GM18505 (cell line): ENCODE results near the gene SPACA4.

Source experiments
- ATAC-seq: cut with Tn5 transposase; IDR thresholded peaks from one replicate; pipeline ENCODE4 v1.9.1; 2021; ENCODE audit not compliant: unreplicated experiment
- POLR2A ChIP-seq: IDR thresholded peaks from 4 replicates; pipeline ENCODE4 v1.6.1; 2011; ENCODE audit warnings: borderline replicate concordance; ENCODE audit not compliant: insufficient read depth, insufficient read length; ENCODE audit errors: extremely low read depth

SPACA4 gene

GRCh38 chr19:48650974-48651682 is 44.6 kb downstream of the SPACA4 start:
- no peak for TF ChIP-seq POLR2A

GRCh38 chr19:48651683-48652048 is 45.1 kb downstream of the SPACA4 start:
- ATAC-seq = no peak
- no peak for TF ChIP-seq POLR2A

More at GRCh38 chr19:48650974-48651682, 44.6 kb downstream of the SPACA4 start:
- no peak for ATAC-seq

GRCh38 chr19:48654299-48655059 is 47.9 kb downstream of the SPACA4 start:
- ATAC-seq = no peak
- no peak for TF ChIP-seq POLR2A

GRCh38 chr19:48656840-48657474 is 50.4 kb downstream of the SPACA4 start:
- TF ChIP-seq POLR2A = no peak

More at GRCh38 chr19:48656840-48657474, 50.4 kb downstream of the SPACA4 start:
- no peak for ATAC-seq
